HepG2 (cell line): ENCODE results near the gene YY1. TPM values are rescaled to one million over a fixed set of nuclear protein-coding genes. Genes with fewer than 3 reads are reported as not detected.

Source experiments
- ATAC-seq: fragments of 200-7000 bp; cut with Tn5 transposase; 3 replicates; pipeline ENCODE4 v1.9.1; 2020; ENCODE audit warnings: mild to moderate bottlenecking, moderate library complexity
- Bru-seq: library from RNA; stranded (reverse); fragments of 400-500 nt; gene quantifications from one replicate; lab custom pipeline; 2021; lab: Mats Ljungman, UMichigan
- BruChase-seq, 2 experiments: library from RNA; stranded (reverse); fragments of 400-500 nt; gene quantifications; one replicate each; lab custom pipeline; 2021; lab: Mats Ljungman, UMichigan
- BruUV-seq: library from RNA; stranded (reverse); fragments of 400-500 nt; replicated peaks from 2 replicates; lab custom pipeline; 2021; lab: Mats Ljungman, UMichigan
- CTCF ChIA-PET: fragments of 300-600 bp; formaldehyde crosslinking; extraction: SDS; loops from one replicate; lab custom pipeline; 2021; ENCODE audit warnings: low total read pairs, inconsistent platforms, low intra/inter-chr PET ratio; lab: Yijun Ruan, JAX
- POLR2A ChIA-PET: fragments of 350-600 bp; sonication (Branson Sonifier 250); formaldehyde crosslinking; loops from one replicate; lab custom pipeline; 2020; ENCODE audit warnings: antibody characterized with exemption, inconsistent platforms; lab: Yijun Ruan, JAX
- DNase-seq: peaks from one replicate; pipeline ENCODE4 v3.0.0-alpha.2; 2015; ENCODE audit warnings: low spot score
- FAIRE-seq: peaks from 3 replicates; lab custom pipeline; 2011; peaks lifted over from hg19 to GRCh38; lab: Jason Lieb, UNC
- H2AFZ ChIP-seq: one replicate; pipeline ENCODE4 v1.6.1; 2011; ENCODE audit warnings: low read length, inconsistent platforms
- H3K27ac ChIP-seq: fragments of 300-600 bp; 3 replicates; pipeline ENCODE4 v1.8.0; 2011; ENCODE audit warnings: mixed run types, mild to moderate bottlenecking, mixed read lengths, low read length, inconsistent platforms; ENCODE audit not compliant: insufficient read depth; ENCODE audit errors: extremely low read length
- H3K27me3 ChIP-seq, 2 experiments: fragments of 200-600 bp in 1 of 2; 2 replicates in 1 of 2; 3 replicates in 1 of 2; pipeline versions ENCODE4 v1.6.0 to v1.8.0; 2011; ENCODE audit warnings: low read length in 2 of 2, mild to moderate bottlenecking in 2 of 2, moderate library complexity in 2 of 2, inconsistent platforms in 1 of 2; ENCODE audit not compliant: insufficient read depth in 2 of 2, control insufficient read depth in 1 of 2
- H3K36me3 ChIP-seq, 2 experiments: fragments of 200-600 bp in 1 of 2; replicated peaks in 1 of 2; 2 replicates in 1 of 2; 3 replicates in 1 of 2; pipeline versions ENCODE4 v1.5.1 to v1.8.0; 2011; ENCODE audit warnings: low read length in 2 of 2, inconsistent platforms in 1 of 2; ENCODE audit not compliant: insufficient read depth in 2 of 2, control insufficient read depth in 1 of 2
- H3K4me1 ChIP-seq: 2 replicates; pipeline ENCODE4 v1.5.1; 2012; ENCODE audit warnings: low read length, inconsistent platforms; ENCODE audit not compliant: insufficient read depth
- H3K4me2 ChIP-seq: 2 replicates; pipeline ENCODE4 v1.6.0; 2011; ENCODE audit warnings: low read depth, low read length, inconsistent platforms
- H3K4me3 ChIP-seq, 3 experiments: fragments of 200-600 bp in 1 of 3; sonication (generic), shearing (Covaris generic) in 1 of 3; replicated peaks in 1 of 3; 2 replicates each; pipeline ENCODE4 v1.5.1; 2011 to 2016; ENCODE audit warnings: low read length in 3 of 3, inconsistent platforms in 2 of 3, low read depth in 2 of 3, mild to moderate bottlenecking in 2 of 3, control low read depth in 1 of 3, mixed read lengths in 1 of 3; ENCODE audit not compliant: insufficient read depth in 1 of 3
- H3K79me2 ChIP-seq: one replicate; pipeline ENCODE4 v1.6.1; 2011; ENCODE audit warnings: low read length, inconsistent platforms; ENCODE audit not compliant: insufficient read depth
- H3K9ac ChIP-seq: 2 replicates; pipeline ENCODE4 v1.6.0; 2011; ENCODE audit warnings: mild to moderate bottlenecking, low read depth, low read length, inconsistent platforms; ENCODE audit not compliant: insufficient read depth
- H3K9me3 ChIP-seq: 2 replicates; pipeline ENCODE4 v1.5.1; 2012; ENCODE audit warnings: mild to moderate bottlenecking, low read length
- H4K20me1 ChIP-seq: 2 replicates; pipeline ENCODE4 v1.6.0; 2011; ENCODE audit warnings: inconsistent platforms, mild to moderate bottlenecking, low read length, moderate library complexity; ENCODE audit not compliant: insufficient read depth
- ARNT ChIP-seq: fragments of 450-650 bp; IDR thresholded peaks from 2 replicates; pipeline ENCODE4 v1.6.1; 2017
- ARNTL ChIP-seq: sonication (generic); formaldehyde crosslinking; IDR thresholded peaks from 2 replicates; pipeline ENCODE4 v1.4.0; 2020; ENCODE audit warnings: mild to moderate bottlenecking, missing genetic modification reagents
- ATF1 ChIP-seq: IDR thresholded peaks from 2 replicates; pipeline ENCODE4 v1.6.1; 2016; ENCODE audit warnings: mild to moderate bottlenecking, control low read depth
- HNRNPK ChIP-seq: fragments of 200-400 bp; formaldehyde crosslinking; IDR thresholded peaks from 2 replicates; pipeline ENCODE4 v1.6.1; 2018; ENCODE audit warnings: low read length, low read depth, moderate library complexity, mild to moderate bottlenecking; ENCODE audit not compliant: poor library complexity, severe bottlenecking
- IRF1 ChIP-seq: sonication (generic); formaldehyde crosslinking; IDR thresholded peaks from 2 replicates; pipeline ENCODE4 v1.4.0; 2020; ENCODE audit warnings: low read depth, mild to moderate bottlenecking, missing genetic modification reagents
- MXD1 ChIP-seq: sonication (generic); formaldehyde crosslinking; IDR thresholded peaks from 2 replicates; pipeline ENCODE4 v1.4.0; 2020; ENCODE audit warnings: mild to moderate bottlenecking, missing genetic modification reagents
- NFIC ChIP-seq: IDR thresholded peaks from 2 replicates; pipeline ENCODE4 v1.6.1; 2012; ENCODE audit warnings: mild to moderate bottlenecking, low read length, inconsistent platforms
- POLR2A ChIP-seq, 2 experiments: IDR thresholded peaks; 2 replicates each; pipeline ENCODE4 v1.6.1; 2011; ENCODE audit warnings: low read depth in 2 of 2, low read length in 2 of 2, mild to moderate bottlenecking in 1 of 2, moderate library complexity in 1 of 2; ENCODE audit not compliant: insufficient read depth in 1 of 2
- RBM22 ChIP-seq: fragments of 200-400 bp; formaldehyde crosslinking; optimal IDR thresholded peaks from 2 replicates; pipeline ENCODE3; 2017; ENCODE audit warnings: mild to moderate bottlenecking, low read length, moderate library complexity
- SAP130 ChIP-seq: IDR thresholded peaks from 2 replicates; pipeline ENCODE4 v1.6.1; 2016; ENCODE audit warnings: low read depth
- SMARCE1 ChIP-seq: fragments of 450-650 bp; IDR thresholded peaks from 2 replicates; pipeline ENCODE4 v1.6.1; 2017; ENCODE audit warnings: borderline replicate concordance
- SRY ChIP-seq: sonication (generic); formaldehyde crosslinking; IDR thresholded peaks from 2 replicates; pipeline ENCODE4 v1.8.0; 2022; ENCODE audit warnings: mild to moderate bottlenecking, missing genetic modification reagents
- ZBTB1 ChIP-seq: sonication (generic); formaldehyde crosslinking; IDR thresholded peaks from 2 replicates; pipeline ENCODE4 v1.4.0; 2020; ENCODE audit warnings: missing genetic modification reagents, borderline replicate concordance
- ZBTB8A ChIP-seq: sonication (generic); formaldehyde crosslinking; IDR thresholded peaks from 2 replicates; pipeline ENCODE4 v1.4.0; 2020; ENCODE audit warnings: mild to moderate bottlenecking, low read depth, missing genetic modification reagents, borderline replicate concordance
- ZFP36 ChIP-seq: fragments of 150-350 bp; IDR thresholded peaks from 2 replicates; pipeline ENCODE4 v1.6.1; 2018; ENCODE audit warnings: borderline replicate concordance, low read length, low read depth; ENCODE audit not compliant: partially characterized antibody
- ZFP36L1 ChIP-seq: sonication (generic); formaldehyde crosslinking; IDR thresholded peaks from 2 replicates; pipeline ENCODE4 v1.8.0; 2022; ENCODE audit warnings: mild to moderate bottlenecking, missing genetic modification reagents, moderate library complexity
- ZNF543 ChIP-seq: sonication (generic); formaldehyde crosslinking; IDR thresholded peaks from 2 replicates; pipeline ENCODE4 v1.4.0; 2020; ENCODE audit warnings: mild to moderate bottlenecking, missing genetic modification reagents
- ZNF589 ChIP-seq: sonication (generic); formaldehyde crosslinking; conservative IDR thresholded peaks from 2 replicates; pipeline ENCODE4 v1.8.0; 2022; ENCODE audit warnings: mild to moderate bottlenecking, moderate library complexity, missing genetic modification reagents
- ZSCAN29 ChIP-seq: sonication (generic); formaldehyde crosslinking; conservative IDR thresholded peaks from 2 replicates; pipeline ENCODE4 v1.4.0; 2020; ENCODE audit warnings: mild to moderate bottlenecking, missing genetic modification reagents
- WGBS: methylation state at CpG from one replicate; pipeline ENCODE4 v1.1.6; 2017; ENCODE audit warnings: low lambda C conversion rate; 5-methylcytosine and 5-hydroxymethylcytosine counted together
- in situ Hi-C: cut with HindIII; loops from 2 replicates; pipeline ENCODE4 v1.10.0; 2017; ENCODE audit warnings: low pct_unique_long_range_greater_than_20kb; ENCODE audit not compliant: extremely low pct_ligation_motif_present
- intact Hi-C: fragments of 100-400 bp; cut with micrococcal nuclease; formaldehyde crosslinking; loops from one replicate; pipeline ENCODE4 v1.10.0; 2022; ENCODE audit not compliant: unreplicated experiment
- long read RNA-seq, 2 experiments: library from RNA in 1 of 2; library from polyadenylated mRNA in 1 of 2; stranded (forward) in 1 of 2; unstranded in 1 of 2; transcript quantifications; one replicate each; pipeline ENCODE4 v2.0.0, GENCODE V29; 2019 to 2022
- polyA minus RNA-seq, 3 experiments: library from RNA; depleted of rRNA, polyadenylated mRNA; stranded (reverse); fragments of >200 nt; gene quantifications; 2 replicates each; pipeline ENCODE4 v1.2.3, GENCODE V29; 2011; ENCODE audit warnings: low replicate concordance in 1 of 3
- polyA plus RNA-seq, 8 experiments: library from polyadenylated mRNA; depleted of rRNA in 3 of 8; stranded (reverse) in 7 of 8; unstranded in 1 of 8; fragments of >200 nt; fragmentation: Illumina TruSeq in 4 of 8; extraction: Trizol in 4 of 8; gene quantifications; 2 replicates each; pipeline versions ENCODE4 v1.2.1 to v1.2.3, GENCODE V29; 2011 to 2016; ENCODE audit warnings: low read depth in 4 of 8, missing spikeins in 1 of 8, mixed read lengths in 1 of 8; ENCODE audit not compliant: insufficient read depth in 1 of 8
- total RNA-seq, 5 experiments: library from RNA; depleted of rRNA; stranded (reverse); fragments of >200 nt; fragmentation: Illumina TruSeq; extraction: Trizol; gene quantifications; 2 replicates each; pipeline ENCODE4 v1.2.3, GENCODE V29; 2016; ENCODE audit warnings: low read depth in 1 of 5

YY1 gene
- total RNA-seq (2016; rRNA removed; fragmentation: Illumina TruSeq; extraction: Trizol) (62.8 and 68.1 TPM in 2 replicates), polyA plus RNA-seq (2011; rRNA removed) (23.9 and 29.4 TPM in 2 replicates), polyA minus RNA-seq (2011; rRNA and poly(A)+ RNA removed; ENCODE audit: low replicate concordance) (24.4 and 42.6 TPM in 2 replicates), Bru-seq, nascent RNA (percentile 88 among the genes with signal in this experiment), BruChase-seq, experiment 1, labeled RNA remaining after a 6-hour chase (percentile 95 among the genes with signal in this experiment), BruChase-seq, experiment 2, labeled RNA remaining after a 2-hour chase (percentile 93 among the genes with signal in this experiment)
- 18.9 and 19.0 TPM in 2 replicates for total RNA-seq (2016; cell fraction: cytosol; rRNA removed; fragmentation: Illumina TruSeq; extraction: Trizol; ENCODE audit: low read depth)
- 58.6 and 68.6 TPM in 2 replicates for total RNA-seq (2016; cell fraction: insoluble cytoplasmic fraction; rRNA removed; fragmentation: Illumina TruSeq; extraction: Trizol)
- total RNA-seq (2016; cell fraction: membrane; rRNA removed; fragmentation: Illumina TruSeq; extraction: Trizol), result 65.4 and 80.0 TPM in 2 replicates
- 38.0 and 40.7 TPM in 2 replicates for total RNA-seq (2016; cell fraction: nucleus; rRNA removed; fragmentation: Illumina TruSeq; extraction: Trizol)
- polyA plus RNA-seq (2011; cell fraction: cytosol; rRNA removed), result 13.8 and 18.5 TPM in 2 replicates
- polyA plus RNA-seq (2011; cell fraction: nucleus; rRNA removed), result 23.8 and 24.4 TPM in 2 replicates
- 43.4 and 54.0 TPM in 2 replicates for polyA plus RNA-seq (2012)
- polyA plus RNA-seq (2016; cell fraction: cytosol; fragmentation: Illumina TruSeq; extraction: Trizol; ENCODE audit: low read depth), result 29.1 and 32.3 TPM in 2 replicates
- polyA plus RNA-seq (2016; cell fraction: insoluble cytoplasmic fraction; fragmentation: Illumina TruSeq; extraction: Trizol; ENCODE audit: low read depth), result 93.6 and 111 TPM in 2 replicates
- polyA plus RNA-seq (2016; cell fraction: membrane; fragmentation: Illumina TruSeq; extraction: Trizol; ENCODE audit: low read depth), result 65.2 and 73.0 TPM in 2 replicates
- polyA plus RNA-seq (2016; cell fraction: nucleus; fragmentation: Illumina TruSeq; extraction: Trizol; ENCODE audit: insufficient read depth, low read depth), result 82.8 and 91.4 TPM in 2 replicates
- 17.8 and 23.1 TPM in 2 replicates for polyA minus RNA-seq (2011; cell fraction: cytosol; rRNA and poly(A)+ RNA removed)
- 36.4 and 41.8 TPM in 2 replicates for polyA minus RNA-seq (2011; cell fraction: nucleus; rRNA and poly(A)+ RNA removed)
- long read RNA-seq, experiment 1, full-length matches to known transcripts, result 18 of 33 reads
- long read RNA-seq, experiment 1, partial matches to known transcripts, result 4 of 33 reads
- long read RNA-seq, experiment 1, other reads (novel, unspliced or antisense), result 11 of 33 reads
- long read RNA-seq, experiment 2, full-length matches to known transcripts, result 140 of 188 reads
- long read RNA-seq, experiment 2, partial matches to known transcripts, result 1 of 188 reads
- long read RNA-seq, experiment 2, other reads (novel, unspliced or antisense), result 47 of 188 reads

GRCh38 chr14:100238419-100239210 is at the start of gene YY1:
Gene YY1, plus strand, starts transcription at chr14:100239144. Its CDS starts 101 bp downstream, at chr14:100239245.
- H3K9ac ChIP-seq, result peak within 1 kb of the TSS; percentile 96
- intact Hi-C loops (no loop called here), in situ Hi-C loops (no loop called here)
- 0 out of 5 replicates have a peak, but pooled peaks cover 0 to 4% of the 10 kb centered on the region in 2 experiments for H3K36me3 ChIP-seq
- no peaks in the 10 kb centered on the region; a peak in 1 of 5 replicates for H3K27me3 ChIP-seq
- H4K20me1 ChIP-seq, result peaks cover 48% of the 10 kb centered on the region
- H3K27ac ChIP-seq, result peak within 1 kb of the TSS; percentile 96
- FAIRE-seq (no peak), DNase-seq (peak; percentile 93), ATAC-seq (peak; percentile 87)
- H3K4me2 ChIP-seq, result peak within 1 kb of the TSS; percentile 81
- H3K9me3 ChIP-seq, result no peaks in the 10 kb centered on the region
- peaks cover 60% of the 10 kb centered on the region for H3K4me1 ChIP-seq
- WGBS, result under 1% methylated on average over 22 of the region's 125 CpGs
- POLR2A ChIA-PET, result interaction anchor here (1.6 to 6.6 kb wide), 2 partner anchors 16 to 24 kb away, joined by 8 to 64 read pairs; no protein-coding TSS in a partner anchor
- BruUV-seq, result no TSS peak
- no peak within 1 kb of the TSS for H2AFZ ChIP-seq
- peaks cover 82% of the 10 kb centered on the region for H3K79me2 ChIP-seq
- peak within 1 kb of the TSS; percentile 94 to 98 (median 96) for H3K4me3 ChIP-seq
- CTCF ChIA-PET, result no interaction called here
- TF ChIP-seq ZNF589 (no peak), ZFP36L1 (CRISPR knock-in tag) (no peak), NFIC (no peak), ZBTB1 (CRISPR knock-in tag) (no peak), SMARCE1 (no peak), SRY (CRISPR knock-in tag) (no peak), ZNF543 (no peak), POLR2A (IDR thresholded peaks at IDR 0.05; ENCODE audit: insufficient read depth in 1 of 2, low read depth in 2 of 2, low read length in 2 of 2) (peak in 1 of 2 experiments; percentile 64; a peak in 3 of 4 replicates), MXD1 (no peak), ZBTB8A (CRISPR knock-in tag) (no peak), ATF1 (no peak), ZFP36 (no peak), ARNT (no peak), ZSCAN29 (CRISPR knock-in tag) (no peak), RBM22 (peak; percentile 25), IRF1 (CRISPR knock-in tag) (no peak), ARNTL (no peak), SAP130 (peak; percentile 74), HNRNPK (peak; percentile 44)
